ENCODE measurements around the gene BAAT. TPM values are rescaled to one million over a fixed set of nuclear protein-coding genes. Genes with fewer than 3 reads are reported as not detected.
A peak's percentile ranks its signal among the peaks of the same experiment; 100 is the strongest.

BAAT gene
- total and polyA plus RNA-seq, 2 of the 13 experiments (the other 11 are each of a cell fraction or from before 2014, with no cell fraction given), result 0.71 to 7.9 TPM

- TF ChIP-seq HNF1A (IDR thresholded peaks at IDR 0.05; ENCODE audit: low read depth) (peak; percentile 98), HNF1A (CRISPR knock-in tag; IDR thresholded peaks at IDR 0.05; ENCODE audit: borderline replicate concordance) (peak; percentile 98), MXD4 (CRISPR knock-in tag; IDR thresholded peaks at IDR 0.05) (peak; percentile 36; the same call in 1 of the 2 replicates), NR2F6 (IDR thresholded peaks at IDR 0.05) (peak; percentile 35; the same call in 1 of the 2 replicates), NR2F6 (CRISPR knock-in tag; IDR thresholded peaks at IDR 0.05) (no peak), ZNF296 (CRISPR knock-in tag; conservative IDR thresholded peaks at IDR 0.05) (no peak), CERS6 (CRISPR knock-in tag; IDR thresholded peaks at IDR 0.05) (no peak), ZEB1 (IDR thresholded peaks at IDR 0.05; ENCODE audit: insufficient replicate concordance, low read depth) (no peak), ZBTB38 (CRISPR knock-in tag; IDR thresholded peaks at IDR 0.05) (no peak), ZNF510 (CRISPR knock-in tag; IDR thresholded peaks at IDR 0.05; ENCODE audit: low read depth) (0 out of 2 replicates have a peak, but pooled peaks have one; percentile 69), ZFP82 (CRISPR knock-in tag; IDR thresholded peaks at IDR 0.05; ENCODE audit: borderline replicate concordance) (no peak), SNRNP70 (IDR thresholded peaks at IDR 0.05; ENCODE audit: low read depth, low read length) (no peak), DNMT1 (CRISPR knock-in tag; IDR thresholded peaks at IDR 0.05) (no peak), NCOA1 (CRISPR knock-in tag; IDR thresholded peaks at IDR 0.05) (no peak), TCF12 (IDR thresholded peaks at IDR 0.05) (no peak), TCF12 (CRISPR knock-in tag; IDR thresholded peaks at IDR 0.05) (no peak), ATF6 (CRISPR knock-in tag; conservative IDR thresholded peaks at IDR 0.05) (no peak), ZNF331 (CRISPR knock-in tag; IDR thresholded peaks at IDR 0.05) (peak; percentile 28; the same call in 1 of the 2 replicates), CREM (IDR thresholded peaks at IDR 0.05) (peak; percentile 31; the same call in 1 of the 2 replicates), CREM (CRISPR knock-in tag; IDR thresholded peaks at IDR 0.05) (no peak)
- TF ChIP-seq, protein P1, sequence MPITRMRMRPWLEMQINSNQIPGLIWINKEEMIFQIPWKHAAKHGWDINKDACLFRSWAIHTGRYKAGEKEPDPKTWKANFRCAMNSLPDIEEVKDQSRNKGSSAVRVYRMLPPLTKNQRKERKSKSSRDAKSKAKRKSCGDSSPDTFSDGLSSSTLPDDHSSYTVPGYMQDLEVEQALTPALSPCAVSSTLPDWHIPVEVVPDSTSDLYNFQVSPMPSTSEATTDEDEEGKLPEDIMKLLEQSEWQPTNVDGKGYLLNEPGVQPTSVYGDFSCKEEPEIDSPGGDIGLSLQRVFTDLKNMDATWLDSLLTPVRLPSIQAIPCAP (CRISPR knock-in tag; IDR thresholded peaks at IDR 0.05; ENCODE audit: low read depth), result no peak
- TF ChIP-seq, protein P2, sequence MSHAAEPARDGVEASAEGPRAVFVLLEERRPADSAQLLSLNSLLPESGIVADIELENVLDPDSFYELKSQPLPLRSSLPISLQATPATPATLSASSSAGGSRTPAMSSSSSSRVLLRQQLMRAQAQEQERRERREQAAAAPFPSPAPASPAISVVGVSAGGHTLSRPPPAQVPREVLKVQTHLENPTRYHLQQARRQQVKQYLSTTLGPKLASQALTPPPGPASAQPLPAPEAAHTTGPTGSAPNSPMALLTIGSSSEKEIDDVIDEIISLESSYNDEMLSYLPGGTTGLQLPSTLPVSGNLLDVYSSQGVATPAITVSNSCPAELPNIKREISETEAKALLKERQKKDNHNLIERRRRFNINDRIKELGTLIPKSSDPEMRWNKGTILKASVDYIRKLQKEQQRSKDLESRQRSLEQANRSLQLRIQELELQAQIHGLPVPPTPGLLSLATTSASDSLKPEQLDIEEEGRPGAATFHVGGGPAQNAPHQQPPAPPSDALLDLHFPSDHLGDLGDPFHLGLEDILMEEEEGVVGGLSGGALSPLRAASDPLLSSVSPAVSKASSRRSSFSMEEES (CRISPR knock-in tag; IDR thresholded peaks at IDR 0.05), result peak; percentile 45; the same call in 1 of the 2 replicates
Measured at GRCh38 chr9:101366038-101366756, 18.6 kb downstream of the BAAT start (continued).

All from HepG2 (cell line).